ENCODE results near the gene OR7D2. TPM values are rescaled to one million over a fixed set of nuclear protein-coding genes. Genes with fewer than 3 reads are reported as not detected.

The OR7D2 gene
- total RNA-seq, 1 donor from 2014 or later = not detected

DNA sequence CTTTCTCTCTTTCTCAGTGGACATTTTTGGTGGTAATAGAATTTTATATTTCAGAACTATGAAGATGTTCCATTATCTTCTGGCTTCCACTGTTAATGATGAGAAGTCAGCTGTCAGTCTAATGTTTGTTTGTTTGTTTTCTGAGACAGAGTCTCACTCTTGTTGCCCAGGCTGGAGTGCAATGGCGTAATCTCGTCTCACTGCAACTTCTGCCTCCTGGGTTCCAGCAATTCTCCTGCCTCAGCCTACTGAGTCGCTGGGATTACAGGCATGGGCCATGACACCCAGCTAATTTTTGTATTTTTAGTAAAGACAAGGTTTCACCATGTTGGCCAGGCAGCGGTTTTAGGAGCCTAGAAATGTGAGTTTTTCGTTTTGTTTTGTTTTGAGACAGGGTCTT is 33.9 kb upstream of the OR7D2 start:
- Mint-ChIP-seq H3K4me1 (ENCODE audit: low read depth, unreplicated experiment) (no peaks in the 10 kb centered on the region), H3K27me3 (ENCODE audit: low read depth, unreplicated experiment) (no peaks in the 10 kb centered on the region), H3K27ac (ENCODE audit: unreplicated experiment) (no peak overlapping the region), H3K4me3 (ENCODE audit: unreplicated experiment) (no peak overlapping the region), H3K36me3 (ENCODE audit: low read depth, unreplicated experiment) (peaks cover 36% of the 10 kb centered on the region), H3K9me3 (ENCODE audit: unreplicated experiment) (peaks cover 35% of the 10 kb centered on the region)
- no peak for TF ChIP-seq EZH2 (IDR thresholded peaks at IDR 0.05; ENCODE audit: insufficient read depth, low read length)
- TF ChIP-seq, protein P1, sequence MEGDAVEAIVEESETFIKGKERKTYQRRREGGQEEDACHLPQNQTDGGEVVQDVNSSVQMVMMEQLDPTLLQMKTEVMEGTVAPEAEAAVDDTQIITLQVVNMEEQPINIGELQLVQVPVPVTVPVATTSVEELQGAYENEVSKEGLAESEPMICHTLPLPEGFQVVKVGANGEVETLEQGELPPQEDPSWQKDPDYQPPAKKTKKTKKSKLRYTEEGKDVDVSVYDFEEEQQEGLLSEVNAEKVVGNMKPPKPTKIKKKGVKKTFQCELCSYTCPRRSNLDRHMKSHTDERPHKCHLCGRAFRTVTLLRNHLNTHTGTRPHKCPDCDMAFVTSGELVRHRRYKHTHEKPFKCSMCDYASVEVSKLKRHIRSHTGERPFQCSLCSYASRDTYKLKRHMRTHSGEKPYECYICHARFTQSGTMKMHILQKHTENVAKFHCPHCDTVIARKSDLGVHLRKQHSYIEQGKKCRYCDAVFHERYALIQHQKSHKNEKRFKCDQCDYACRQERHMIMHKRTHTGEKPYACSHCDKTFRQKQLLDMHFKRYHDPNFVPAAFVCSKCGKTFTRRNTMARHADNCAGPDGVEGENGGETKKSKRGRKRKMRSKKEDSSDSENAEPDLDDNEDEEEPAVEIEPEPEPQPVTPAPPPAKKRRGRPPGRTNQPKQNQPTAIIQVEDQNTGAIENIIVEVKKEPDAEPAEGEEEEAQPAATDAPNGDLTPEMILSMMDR (IDR thresholded peaks at IDR 0.05; ENCODE audit: insufficient read depth, low read depth, low read length) = no peak
- Histone ChIP-seq H3K9ac (ENCODE audit: low read length) (no peak overlapping the region), H3K27ac (ENCODE audit: low read depth, low read length) (no peak overlapping the region), H3K4me3 (ENCODE audit: insufficient read depth, low read depth, low read length) (no peak overlapping the region), H3K9me3 (ENCODE audit: insufficient read depth, low read depth, low read length) (peaks cover 3% of the 10 kb centered on the region), H3K4me1 (ENCODE audit: insufficient read depth, low read length) (peaks cover 5% of the 10 kb centered on the region), H3K27me3 (ENCODE audit: insufficient read depth, low read length) (no peaks in the 10 kb centered on the region), H3K4me2 (ENCODE audit: low read length) (no peak overlapping the region), H3K36me3 (ENCODE audit: insufficient read depth, low read length) (peaks cover 8% of the 10 kb centered on the region), H2AFZ (ENCODE audit: low read depth, low read length) (no peak overlapping the region), H4K20me1 (ENCODE audit: insufficient read depth, low read length) (peaks cover 70% of the 10 kb centered on the region), H3K79me2 (ENCODE audit: insufficient read depth, low read length) (peaks cover 96% of the 10 kb centered on the region)
- DNase-seq (ENCODE audit: low read depth) (no peak), FAIRE-seq (no peak)

GRCh38 chr19:9146882-9147281 is 31.9 kb upstream of the OR7D2 start:
- H3K4me3 Mint-ChIP-seq (ENCODE audit: unreplicated experiment) = no peak overlapping the region
- no peaks in the 10 kb centered on the region for H3K27me3 ChIP-seq (ENCODE audit: insufficient read depth, low read length)
- peaks cover 97% of the 10 kb centered on the region for H3K79me2 ChIP-seq (ENCODE audit: insufficient read depth, low read length)
- H3K27me3 Mint-ChIP-seq (ENCODE audit: low read depth, unreplicated experiment) = no peaks in the 10 kb centered on the region
- H3K36me3 ChIP-seq (ENCODE audit: insufficient read depth, low read length) = peaks cover 8% of the 10 kb centered on the region
- H3K36me3 Mint-ChIP-seq (ENCODE audit: low read depth, unreplicated experiment) = peaks cover 45% of the 10 kb centered on the region
- H4K20me1 ChIP-seq (ENCODE audit: insufficient read depth, low read length) = peaks cover 77% of the 10 kb centered on the region
- no peaks in the 10 kb centered on the region for H3K4me1 Mint-ChIP-seq (ENCODE audit: low read depth, unreplicated experiment)
- no peak overlapping the region for H3K9ac ChIP-seq (ENCODE audit: low read length)
- H3K4me1 ChIP-seq (ENCODE audit: insufficient read depth, low read length) = no peaks in the 10 kb centered on the region
- no peak overlapping the region for H3K4me2 ChIP-seq (ENCODE audit: low read length)
- FAIRE-seq (no peak), DNase-seq (ENCODE audit: low read depth) (no peak)
- H3K27ac ChIP-seq (ENCODE audit: low read depth, low read length) = no peak overlapping the region
- no peak overlapping the region for H3K27ac Mint-ChIP-seq (ENCODE audit: unreplicated experiment)
- no peak overlapping the region for H2AFZ ChIP-seq (ENCODE audit: low read depth, low read length)
- TF ChIP-seq, protein P1 (IDR thresholded peaks at IDR 0.05; ENCODE audit: insufficient read depth, low read depth, low read length) = no peak
- TF ChIP-seq EZH2 (IDR thresholded peaks at IDR 0.05; ENCODE audit: insufficient read depth, low read length) = no peak
- H3K9me3 Mint-ChIP-seq (ENCODE audit: unreplicated experiment) = peaks cover 47% of the 10 kb centered on the region
- H3K4me3 ChIP-seq (ENCODE audit: insufficient read depth, low read depth, low read length) = no peak overlapping the region
- H3K9me3 ChIP-seq (ENCODE audit: insufficient read depth, low read depth, low read length) = peaks cover 3% of the 10 kb centered on the region

DNA sequence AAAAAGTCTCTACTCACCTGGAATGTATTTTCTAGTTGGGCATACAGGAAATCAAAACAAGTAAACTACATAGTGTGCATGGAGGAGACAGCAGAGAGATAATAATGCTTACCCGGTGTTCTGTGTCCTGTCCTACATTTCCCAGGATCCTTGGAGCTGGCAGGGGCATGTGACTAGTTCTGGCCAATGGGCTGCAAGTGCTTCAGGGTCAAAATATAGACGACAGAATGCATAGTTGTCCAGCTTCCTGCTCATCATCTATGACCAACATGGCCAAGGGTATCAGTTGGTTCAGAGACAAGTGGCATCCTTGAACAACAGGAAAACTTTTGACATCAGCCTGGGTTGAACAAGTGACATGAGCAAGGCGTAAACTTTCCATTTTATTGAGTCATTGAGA is 30.1 kb upstream of the OR7D2 start:
- no peak for FAIRE-seq
- no peaks in the 10 kb centered on the region for H3K27me3 Mint-ChIP-seq (ENCODE audit: low read depth, unreplicated experiment)
- H3K4me2 ChIP-seq (ENCODE audit: low read length) = no peak overlapping the region
- peaks cover 17% of the 10 kb centered on the region for H3K9me3 ChIP-seq (ENCODE audit: insufficient read depth, low read depth, low read length)
- H4K20me1 ChIP-seq (ENCODE audit: insufficient read depth, low read length) = peaks cover 74% of the 10 kb centered on the region
- H3K79me2 ChIP-seq (ENCODE audit: insufficient read depth, low read length) = peaks cover 96% of the 10 kb centered on the region
- no peak overlapping the region for H2AFZ ChIP-seq (ENCODE audit: low read depth, low read length)
- no peak overlapping the region for H3K4me3 ChIP-seq (ENCODE audit: insufficient read depth, low read depth, low read length)
- H3K27ac Mint-ChIP-seq (ENCODE audit: unreplicated experiment) = no peak overlapping the region
- TF ChIP-seq, protein P1 (IDR thresholded peaks at IDR 0.05; ENCODE audit: insufficient read depth, low read depth, low read length) = no peak
- no peak for TF ChIP-seq EZH2 (IDR thresholded peaks at IDR 0.05; ENCODE audit: insufficient read depth, low read length)
- no peak overlapping the region for H3K27ac ChIP-seq (ENCODE audit: low read depth, low read length)
- H3K36me3 Mint-ChIP-seq (ENCODE audit: low read depth, unreplicated experiment) = peaks cover 52% of the 10 kb centered on the region
- no peaks in the 10 kb centered on the region for H3K4me1 ChIP-seq (ENCODE audit: insufficient read depth, low read length)
- peaks cover 61% of the 10 kb centered on the region for H3K9me3 Mint-ChIP-seq (ENCODE audit: unreplicated experiment)
- no peak overlapping the region for H3K4me3 Mint-ChIP-seq (ENCODE audit: unreplicated experiment)
- peaks cover 5% of the 10 kb centered on the region for H3K36me3 ChIP-seq (ENCODE audit: insufficient read depth, low read length)
- no peaks in the 10 kb centered on the region for H3K4me1 Mint-ChIP-seq (ENCODE audit: low read depth, unreplicated experiment)
- DNase-seq (ENCODE audit: low read depth) = no peak
- H3K9ac ChIP-seq (ENCODE audit: low read length) = no peak overlapping the region
- H3K27me3 ChIP-seq (ENCODE audit: insufficient read depth, low read length) = no peaks in the 10 kb centered on the region
